Activated naive CD8-positive, alpha-beta T cell treated with anti-CD3 and anti-CD28 coated beads for 36 hours (primary cell): ENCODE data around the gene INHA. TPM values are rescaled to one million over a fixed set of nuclear protein-coding genes. Genes with fewer than 3 reads are reported as not detected.

ENCODE experiments used
- DNase-seq: peaks from one replicate; pipeline ENCODE4 v3.0.0; 2021
- H3K27ac Mint-ChIP-seq: one replicate; pipeline ENCODE4 v1.8.0; 2022; ENCODE audit warnings: mild to moderate bottlenecking, moderate library complexity, mixed read lengths
- H3K27me3 Mint-ChIP-seq: one replicate; pipeline ENCODE4 v1.8.0; 2022; ENCODE audit warnings: mild to moderate bottlenecking, mixed read lengths
- H3K36me3 Mint-ChIP-seq: one replicate; pipeline ENCODE4 v1.8.0; 2021; ENCODE audit warnings: mild to moderate bottlenecking, mixed read lengths
- H3K4me1 Mint-ChIP-seq: one replicate; pipeline ENCODE4 v1.8.0; 2021; ENCODE audit warnings: mixed read lengths
- H3K4me3 Mint-ChIP-seq: one replicate; pipeline ENCODE4 v1.8.0; 2022; ENCODE audit warnings: mild to moderate bottlenecking, moderate library complexity, mixed read lengths
- H3K9me3 Mint-ChIP-seq: one replicate; pipeline ENCODE4 v1.8.0; 2022; ENCODE audit warnings: mixed read lengths
- total RNA-seq, 2 experiments: library from RNA; stranded (reverse); gene quantifications; one replicate each; pipeline ENCODE4 v1.2.3, GENCODE V29; 2021

Gene INHA
- total RNA-seq, 2 experiments from 2014 or later = not detected

DNA sequence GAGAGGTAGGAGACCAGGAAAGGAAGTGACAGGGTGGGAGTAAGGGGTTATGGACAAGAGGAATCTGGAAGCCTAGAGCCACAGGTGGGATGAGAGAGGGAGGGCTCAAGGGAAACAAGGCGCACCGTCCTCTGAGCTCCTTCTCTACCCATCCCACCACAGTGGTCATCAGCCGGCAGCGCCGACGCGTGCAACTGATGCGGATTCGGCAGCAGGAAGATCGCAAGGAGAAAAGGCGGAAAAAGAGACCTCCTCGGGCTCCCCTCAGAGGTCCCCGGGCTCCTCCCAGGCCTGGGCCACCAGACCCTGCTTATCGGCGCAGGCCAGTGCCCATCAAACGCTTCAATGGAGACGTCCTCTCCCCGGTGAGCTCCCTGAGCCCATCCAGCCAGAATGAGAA is 23.1 kb upstream of the INHA start:
- H3K27me3 Mint-ChIP-seq = peaks cover 49% of the 10 kb centered on the region
- H3K4me1 Mint-ChIP-seq = peaks cover 13% of the 10 kb centered on the region
- no peak overlapping the region for H3K27ac Mint-ChIP-seq
- DNase-seq = no peak
- no peaks in the 10 kb centered on the region for H3K9me3 Mint-ChIP-seq
- no peak overlapping the region for H3K4me3 Mint-ChIP-seq
- H3K36me3 Mint-ChIP-seq = no peaks in the 10 kb centered on the region

DNA sequence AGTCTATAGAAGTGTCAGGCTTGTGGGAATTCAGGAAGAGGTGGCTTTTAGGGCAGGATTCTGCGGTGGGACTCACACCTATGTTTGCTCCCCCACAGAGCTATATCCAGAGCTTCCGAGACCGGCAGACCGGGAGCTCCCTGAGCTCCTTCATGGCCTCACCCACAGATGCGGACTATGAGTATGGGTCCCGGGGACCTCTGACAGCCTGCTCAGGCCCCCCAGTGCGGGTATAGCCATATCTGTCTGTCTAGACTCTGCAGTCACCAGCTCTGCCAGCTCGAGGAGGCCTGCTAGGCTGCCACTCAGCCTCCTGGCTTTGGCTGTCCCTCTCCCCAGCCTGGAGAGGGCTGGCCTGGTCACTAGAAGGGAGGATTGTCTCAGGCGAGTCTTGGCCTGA is 22.5 kb upstream of the INHA start:
- Mint-ChIP-seq H3K36me3 (no peaks in the 10 kb centered on the region), H3K4me3 (no peak overlapping the region), H3K9me3 (no peaks in the 10 kb centered on the region), H3K4me1 (peaks cover 9% of the 10 kb centered on the region), H3K27me3 (peaks cover 53% of the 10 kb centered on the region), H3K27ac (no peak overlapping the region)
- no peak for DNase-seq

GRCh38 chr2:219551441-219552381 is 20.4 kb upstream of the INHA start:
- Mint-ChIP-seq H3K4me3 (peak overlapping the region; percentile 74), H3K27ac (no peak overlapping the region), H3K9me3 (no peaks in the 10 kb centered on the region), H3K27me3 (peaks cover 49% of the 10 kb centered on the region), H3K36me3 (no peaks in the 10 kb centered on the region), H3K4me1 (peaks cover 7% of the 10 kb centered on the region)
- DNase-seq = no peak

- H3K27ac Mint-ChIP-seq = no peak overlapping the region
- H3K36me3 Mint-ChIP-seq = no peaks in the 10 kb centered on the region
- peak overlapping the region; percentile 74 for H3K4me3 Mint-ChIP-seq
- peaks cover 49% of the 10 kb centered on the region for H3K27me3 Mint-ChIP-seq
- H3K9me3 Mint-ChIP-seq = no peaks in the 10 kb centered on the region
- peak; percentile 83 for DNase-seq
- peaks cover 7% of the 10 kb centered on the region for H3K4me1 Mint-ChIP-seq
Measured at GRCh38 chr2:219552382-219553167, 19.5 kb upstream of the INHA start.

DNA sequence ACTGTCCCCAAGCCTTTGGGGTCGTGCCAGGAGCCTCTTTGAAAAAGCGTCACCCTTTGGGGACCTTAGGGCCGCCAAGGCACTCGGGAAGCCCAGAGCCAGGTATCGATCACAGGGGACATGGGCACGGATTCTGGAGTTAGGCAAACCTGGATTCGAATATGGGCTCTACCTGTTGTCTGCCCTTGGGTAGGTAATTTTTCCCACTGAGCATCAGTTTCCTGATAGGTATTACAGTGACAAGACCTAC is 19.0 kb upstream of the INHA start:
- no peaks in the 10 kb centered on the region for H3K36me3 Mint-ChIP-seq
- peaks cover 49% of the 10 kb centered on the region for H3K27me3 Mint-ChIP-seq
- no peak overlapping the region for H3K27ac Mint-ChIP-seq
- DNase-seq = no peak
- H3K4me3 Mint-ChIP-seq = no peak overlapping the region
- no peaks in the 10 kb centered on the region for H3K9me3 Mint-ChIP-seq
- peaks cover 7% of the 10 kb centered on the region for H3K4me1 Mint-ChIP-seq

DNA sequence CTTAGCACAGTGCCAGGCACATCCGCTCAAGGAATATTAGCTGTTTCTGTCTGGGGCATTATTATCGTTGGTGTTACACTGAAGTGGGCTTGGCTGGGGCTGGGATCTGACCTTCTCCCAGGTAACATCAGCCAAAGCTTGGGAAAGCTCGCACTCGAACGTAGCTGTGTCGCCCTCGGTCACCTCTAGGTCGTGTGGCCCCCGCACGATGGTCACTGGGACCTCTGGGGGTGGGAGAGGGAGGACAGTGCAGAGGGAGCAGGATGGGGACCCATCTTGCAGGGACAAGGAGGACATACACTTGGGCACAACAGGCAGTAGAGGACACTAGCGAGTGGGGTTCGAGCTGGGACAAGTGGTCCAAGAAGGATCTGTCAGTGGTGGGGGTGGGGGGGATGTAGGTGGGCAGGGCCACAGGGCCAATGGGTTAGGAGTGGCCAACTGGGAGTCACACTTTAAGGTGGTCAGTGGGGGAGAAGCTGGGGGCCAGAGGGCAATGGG is 18.6 kb upstream of the INHA start:
- no peak overlapping the region for H3K4me3 Mint-ChIP-seq
- H3K27ac Mint-ChIP-seq = no peak overlapping the region
- DNase-seq = no peak
- peaks cover 49% of the 10 kb centered on the region for H3K27me3 Mint-ChIP-seq
- H3K9me3 Mint-ChIP-seq = no peaks in the 10 kb centered on the region
- no peaks in the 10 kb centered on the region for H3K36me3 Mint-ChIP-seq
- peaks cover 7% of the 10 kb centered on the region for H3K4me1 Mint-ChIP-seq

GRCh38 chr2:219554350-219554749 is 17.8 kb upstream of the INHA start:
- H3K27ac Mint-ChIP-seq = no peak overlapping the region
- no peaks in the 10 kb centered on the region for H3K36me3 Mint-ChIP-seq
- no peak overlapping the region for H3K4me3 Mint-ChIP-seq
- no peak for DNase-seq
- peaks cover 7% of the 10 kb centered on the region for H3K4me1 Mint-ChIP-seq
- H3K9me3 Mint-ChIP-seq = no peaks in the 10 kb centered on the region
- peaks cover 42% of the 10 kb centered on the region for H3K27me3 Mint-ChIP-seq

GRCh38 chr2:219555956-219556355 is 16.2 kb upstream of the INHA start:
- Mint-ChIP-seq H3K9me3 (no peaks in the 10 kb centered on the region), H3K4me3 (no peak overlapping the region), H3K36me3 (no peaks in the 10 kb centered on the region), H3K4me1 (peaks cover 7% of the 10 kb centered on the region), H3K27me3 (peaks cover 35% of the 10 kb centered on the region), H3K27ac (no peak overlapping the region)
- DNase-seq = no peak

DNA sequence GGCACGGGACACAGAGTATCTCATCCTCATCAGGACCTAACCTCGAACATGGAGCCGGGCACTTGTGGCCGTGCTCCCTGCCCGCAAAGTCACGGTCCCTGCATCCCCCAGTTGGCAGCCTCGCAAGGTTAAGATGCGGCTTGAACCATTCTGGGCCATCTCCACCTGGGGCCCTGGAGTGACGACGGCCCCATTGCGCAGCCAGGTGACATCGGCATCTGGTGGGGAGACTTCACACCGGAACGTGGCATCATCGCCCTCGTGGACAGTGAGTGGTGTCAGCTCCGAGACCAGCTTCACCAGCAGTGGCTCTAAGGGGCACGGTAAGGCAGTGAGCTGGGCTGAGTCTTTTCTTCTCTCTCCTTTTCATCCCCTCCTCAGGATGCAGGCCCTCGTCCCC is 15.7 kb upstream of the INHA start:
- Mint-ChIP-seq H3K27me3 (peaks cover 31% of the 10 kb centered on the region), H3K36me3 (no peaks in the 10 kb centered on the region), H3K4me1 (peaks cover 7% of the 10 kb centered on the region), H3K27ac (no peak overlapping the region), H3K9me3 (no peaks in the 10 kb centered on the region), H3K4me3 (no peak overlapping the region)
- DNase-seq = no peak

GRCh38 chr2:219557320-219557719 is 14.8 kb upstream of the INHA start:
- no peaks in the 10 kb centered on the region for H3K36me3 Mint-ChIP-seq
- H3K9me3 Mint-ChIP-seq = no peaks in the 10 kb centered on the region
- no peak overlapping the region for H3K4me3 Mint-ChIP-seq
- H3K27ac Mint-ChIP-seq = no peak overlapping the region
- H3K4me1 Mint-ChIP-seq = peaks cover 2% of the 10 kb centered on the region
- no peak for DNase-seq
- H3K27me3 Mint-ChIP-seq = peaks cover 24% of the 10 kb centered on the region

GRCh38 chr2:219557791-219558785 is 14.0 kb upstream of the INHA start:
- Mint-ChIP-seq H3K36me3 (no peaks in the 10 kb centered on the region), H3K27ac (no peak overlapping the region), H3K4me3 (no peak overlapping the region), H3K9me3 (no peaks in the 10 kb centered on the region), H3K27me3 (peaks cover 30% of the 10 kb centered on the region), H3K4me1 (peaks cover 2% of the 10 kb centered on the region)
- no peak for DNase-seq

DNA sequence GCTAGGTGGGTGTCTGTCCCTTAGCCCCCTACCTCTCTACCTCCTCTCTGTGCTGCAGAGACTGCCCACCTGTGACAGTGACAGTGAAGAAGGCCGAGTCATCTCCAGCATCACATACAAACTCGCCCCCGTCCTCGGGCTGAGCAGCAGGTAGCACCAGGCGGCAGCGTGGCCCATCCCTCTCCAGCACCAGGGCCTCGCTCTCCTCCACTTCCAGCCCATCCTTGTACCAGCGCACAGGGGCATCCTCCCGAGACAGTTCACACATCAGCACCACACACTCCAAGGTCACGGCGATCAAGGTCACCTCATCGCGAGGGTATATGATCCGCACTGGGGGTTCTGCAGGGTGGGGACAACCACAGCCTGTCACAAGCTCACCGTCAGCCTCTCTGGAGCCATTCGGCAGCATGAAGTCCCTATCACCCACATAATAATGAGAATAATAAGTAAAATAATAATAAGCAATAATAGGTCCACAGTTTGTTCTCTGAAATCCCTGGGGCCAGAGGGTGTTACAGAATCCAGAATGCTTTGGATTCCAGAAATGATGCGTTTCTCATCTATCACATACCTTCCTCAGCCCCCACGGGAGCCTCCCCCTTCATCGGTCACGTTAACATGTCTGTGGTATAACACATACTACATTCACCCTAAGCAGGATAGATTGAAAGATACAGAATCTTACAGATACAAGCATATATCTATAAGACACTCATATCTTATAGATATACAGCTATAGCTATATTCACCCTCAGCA is 12.8 kb upstream of the INHA start:
- Mint-ChIP-seq H3K9me3 (no peaks in the 10 kb centered on the region), H3K27me3 (peaks cover 17% of the 10 kb centered on the region), H3K4me3 (no peak overlapping the region), H3K4me1 (no peaks in the 10 kb centered on the region), H3K27ac (no peak overlapping the region), H3K36me3 (no peaks in the 10 kb centered on the region)
- DNase-seq = no peak

GRCh38 chr2:219560037-219560892 is 11.8 kb upstream of the INHA start:
- DNase-seq = no peak
- Mint-ChIP-seq H3K9me3 (no peaks in the 10 kb centered on the region), H3K4me1 (no peaks in the 10 kb centered on the region), H3K27me3 (peaks cover 8% of the 10 kb centered on the region), H3K27ac (no peak overlapping the region), H3K36me3 (no peaks in the 10 kb centered on the region), H3K4me3 (no peak overlapping the region)

GRCh38 chr2:219560893-219561178 is 11.3 kb upstream of the INHA start:
- Mint-ChIP-seq H3K27ac (no peak overlapping the region), H3K4me3 (no peak overlapping the region), H3K4me1 (no peaks in the 10 kb centered on the region), H3K9me3 (no peaks in the 10 kb centered on the region), H3K27me3 (peaks cover 7% of the 10 kb centered on the region), H3K36me3 (no peaks in the 10 kb centered on the region)
- no peak for DNase-seq
